ENCODE data around the gene CDC25B. TPM values are rescaled to one million over a fixed set of nuclear protein-coding genes. Genes with fewer than 3 reads are reported as not detected.
A peak's percentile ranks its signal among the peaks of the same experiment; 100 is the strongest.

CDC25B gene
- total RNA-seq, 1 experiment from 2014 or later: 13.9 TPM

DNA sequence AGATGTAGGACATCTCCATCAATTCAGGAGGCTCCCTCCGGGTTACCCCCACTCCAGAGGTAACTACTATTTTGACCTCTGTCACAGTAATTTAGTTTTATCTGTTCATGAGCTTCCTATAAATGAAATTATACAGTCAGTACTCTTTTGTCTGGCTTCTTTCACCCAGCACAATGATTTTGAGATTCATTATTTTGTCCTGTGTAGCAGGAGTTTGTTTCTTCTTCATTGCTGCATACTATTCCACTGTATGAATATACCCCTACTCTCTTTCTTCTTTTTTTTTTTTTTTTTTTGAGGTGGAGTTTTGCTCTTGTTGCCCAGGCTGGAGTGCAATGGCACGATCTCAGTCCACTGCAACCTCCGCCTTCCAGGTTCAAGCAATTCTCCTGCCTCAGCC lies 12.4 kb downstream of the CDC25B start:
- H3K27me3 ChIP-seq: no peaks in the 10 kb centered on the region
- H3K4me3 ChIP-seq: 0 out of 2 replicates have a peak overlapping the region, but pooled peaks have one; percentile 1
- H3K9me3 ChIP-seq: no peaks in the 10 kb centered on the region
- peaks cover 21% of the 10 kb centered on the region for H3K36me3 ChIP-seq
- DNase-seq: no peak

GRCh38 chr20:3811467-3812258 lies 15.6 kb downstream of the CDC25B start:
- Histone ChIP-seq H3K4me3 (peak overlapping the region; percentile 36), H3K9me3 (no peaks in the 10 kb centered on the region), H3K36me3 (no peaks in the 10 kb centered on the region), H3K27me3 (no peaks in the 10 kb centered on the region)
- peak; percentile 97 for DNase-seq

- no peak overlapping the region for H3K4me3 ChIP-seq
- H3K9me3 ChIP-seq: no peaks in the 10 kb centered on the region
- no peaks in the 10 kb centered on the region for H3K27me3 ChIP-seq
- DNase-seq: no peak
- H3K36me3 ChIP-seq: no peaks in the 10 kb centered on the region
Observed at GRCh38 chr20:3812259-3812681, 16.2 kb downstream of the CDC25B start.

GRCh38 chr20:3812975-3813847 lies 17.1 kb downstream of the CDC25B start:
- no peaks in the 10 kb centered on the region for H3K36me3 ChIP-seq
- no peaks in the 10 kb centered on the region for H3K27me3 ChIP-seq
- no peak for DNase-seq
- no peak overlapping the region for H3K4me3 ChIP-seq
- H3K9me3 ChIP-seq: no peaks in the 10 kb centered on the region

- no peaks in the 10 kb centered on the region for H3K9me3 ChIP-seq
- H3K4me3 ChIP-seq: no peak overlapping the region
- H3K36me3 ChIP-seq: no peaks in the 10 kb centered on the region
- H3K27me3 ChIP-seq: no peaks in the 10 kb centered on the region
- DNase-seq: no peak
Observed at GRCh38 chr20:3813848-3814581, 17.9 kb downstream of the CDC25B start.

DNA sequence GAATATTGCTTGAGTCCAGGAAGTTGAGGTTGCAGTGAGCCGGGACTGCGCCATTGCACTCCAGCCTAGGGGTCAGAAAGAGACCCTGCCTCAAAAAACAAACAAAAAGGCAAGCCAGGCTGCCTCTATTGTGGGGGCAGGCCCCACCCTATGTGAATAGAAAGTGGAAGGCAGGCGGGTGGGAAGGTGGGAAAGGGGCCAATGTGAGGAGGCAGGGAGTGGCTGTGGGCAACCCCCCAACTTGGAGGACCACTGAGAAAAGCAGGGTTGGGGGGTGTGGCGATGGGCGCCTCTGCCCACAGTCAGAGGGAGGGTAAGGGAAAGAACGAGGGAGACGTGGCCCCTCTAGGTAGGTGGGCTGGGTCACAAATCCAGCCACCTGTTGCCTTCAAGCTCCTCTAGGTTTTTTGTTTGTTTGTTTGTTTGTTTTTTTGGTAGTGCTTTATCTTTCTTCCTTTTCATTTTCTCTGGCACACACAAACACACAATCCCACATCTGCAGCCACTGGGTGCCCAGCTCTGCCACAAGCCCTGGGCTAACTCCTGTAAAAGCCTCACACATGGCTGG lies 18.9 kb downstream of the CDC25B start:
- Histone ChIP-seq H3K9me3 (no peaks in the 10 kb centered on the region), H3K4me3 (no peak overlapping the region), H3K36me3 (no peaks in the 10 kb centered on the region), H3K27me3 (no peaks in the 10 kb centered on the region)
- no peak for DNase-seq

DNA sequence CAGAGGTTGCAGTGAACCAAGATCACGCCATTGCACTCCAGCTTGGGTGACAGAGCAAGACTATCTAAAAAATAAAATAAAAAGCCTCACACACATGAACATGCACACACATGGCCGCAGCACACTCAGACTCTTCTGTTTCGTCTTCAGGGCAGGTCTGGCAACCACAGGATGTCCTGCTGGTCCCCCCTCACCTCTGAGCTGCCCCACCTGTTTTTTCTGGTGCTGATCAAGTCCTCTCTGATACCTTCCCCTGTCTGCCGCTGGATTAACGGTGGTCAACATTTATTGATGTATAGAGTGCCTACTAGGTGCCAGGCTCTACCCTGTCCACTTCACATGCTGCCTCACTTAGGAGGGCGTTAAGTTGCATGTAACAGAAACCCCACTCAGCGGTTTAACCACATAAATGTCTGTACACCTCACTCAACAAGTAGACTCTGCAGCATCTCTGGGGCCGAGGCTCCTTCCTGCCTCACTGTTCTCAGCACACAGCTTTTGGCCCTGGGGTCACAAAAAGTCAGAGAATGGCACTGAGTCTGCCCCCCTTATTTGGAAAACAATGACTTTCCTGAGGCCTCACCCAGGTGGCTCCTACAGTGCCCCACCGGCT lies 19.7 kb downstream of the CDC25B start:
- Histone ChIP-seq H3K27me3 (no peaks in the 10 kb centered on the region), H3K4me3 (no peak overlapping the region), H3K36me3 (no peaks in the 10 kb centered on the region), H3K9me3 (no peaks in the 10 kb centered on the region)
- no peak for DNase-seq

DNA sequence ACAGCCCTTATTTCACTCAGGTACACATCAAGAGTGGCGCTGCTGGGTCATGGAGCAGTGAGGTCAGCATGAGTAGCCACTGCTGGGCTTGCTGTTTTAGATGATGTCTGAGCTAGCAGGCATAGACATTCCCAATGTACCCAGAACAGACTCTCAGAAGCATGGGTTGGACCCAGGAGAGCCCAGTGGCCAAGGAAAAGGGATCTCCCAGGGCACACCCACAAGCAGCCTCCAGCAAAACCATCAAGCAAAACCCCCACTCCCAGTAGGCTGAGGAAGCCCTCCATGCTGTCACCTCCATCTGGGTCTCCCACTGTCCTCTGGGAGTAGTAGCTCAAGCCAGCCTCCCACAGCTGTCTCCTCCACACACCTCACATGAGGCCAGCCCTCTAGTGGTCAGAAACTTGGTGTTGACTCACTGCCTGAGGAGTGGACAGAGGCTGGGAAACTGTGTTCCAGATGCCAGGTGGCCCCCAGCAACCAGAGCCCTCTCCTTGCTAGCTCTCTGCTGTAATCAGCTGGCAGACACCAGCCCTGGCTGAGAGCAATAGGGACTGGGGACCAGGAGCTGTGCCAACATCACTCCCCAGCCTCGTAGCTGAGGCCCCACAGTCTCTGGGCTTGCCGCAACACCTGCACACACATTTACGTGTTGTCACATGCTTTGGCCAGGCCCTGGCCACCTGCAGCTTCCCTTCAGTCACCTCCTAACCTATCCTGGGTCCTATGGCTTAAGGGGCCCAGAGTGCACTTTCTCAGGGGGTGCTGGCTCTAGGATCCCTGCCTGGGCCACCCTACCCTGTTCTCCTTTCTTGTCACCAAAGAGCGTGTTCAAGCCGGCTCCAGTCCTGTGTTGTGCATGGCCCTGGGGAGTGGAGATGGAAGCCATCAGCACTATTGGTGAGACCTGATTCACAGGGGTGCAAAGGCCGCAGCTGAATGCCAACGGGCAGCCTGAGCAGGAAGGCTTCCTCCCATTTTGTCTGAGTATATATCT lies 22.3 kb downstream of the CDC25B start:
- peaks cover 10% of the 10 kb centered on the region; the same call in 1 of the 2 replicates for H3K36me3 ChIP-seq
- no peaks in the 10 kb centered on the region for H3K27me3 ChIP-seq
- H3K4me3 ChIP-seq: no peak overlapping the region
- no peaks in the 10 kb centered on the region for H3K9me3 ChIP-seq
- DNase-seq: peak; percentile 75

- Histone ChIP-seq H3K36me3 (peaks cover 10% of the 10 kb centered on the region; the same call in 1 of the 2 replicates), H3K4me3 (peak overlapping the region; percentile 80), H3K9me3 (no peaks in the 10 kb centered on the region), H3K27me3 (no peaks in the 10 kb centered on the region)
- no peak for DNase-seq
Observed at GRCh38 chr20:3819411-3820047, 23.4 kb downstream of the CDC25B start.

GRCh38 chr20:3820048-3820900 lies 24.2 kb downstream of the CDC25B start, which contains the start of gene AP5S1:
TSS of gene AP5S1 (plus strand) at chr20:3820547. CDS start at chr20:3822118, 1,571 bp downstream.
- no peaks in the 10 kb centered on the region for H3K27me3 ChIP-seq
- no peaks in the 10 kb centered on the region for H3K9me3 ChIP-seq
- peak; percentile 94 for DNase-seq
- peak within 1 kb of the TSS; percentile 80 for H3K4me3 ChIP-seq
- peaks cover 10% of the 10 kb centered on the region; the same call in 1 of the 2 replicates for H3K36me3 ChIP-seq

- peaks cover 10% of the 10 kb centered on the region; the same call in 1 of the 2 replicates for H3K36me3 ChIP-seq
- H3K4me3 ChIP-seq: peak overlapping the region; percentile 80
- H3K9me3 ChIP-seq: no peaks in the 10 kb centered on the region
- peak; percentile 45 for DNase-seq
- no peaks in the 10 kb centered on the region for H3K27me3 ChIP-seq
Observed at GRCh38 chr20:3820901-3821727, 25.0 kb downstream of the CDC25B start.

GRCh38 chr20:3821996-3822395 lies 25.9 kb downstream of the CDC25B start:
- DNase-seq: no peak
- no peaks in the 10 kb centered on the region for H3K9me3 ChIP-seq

DNA sequence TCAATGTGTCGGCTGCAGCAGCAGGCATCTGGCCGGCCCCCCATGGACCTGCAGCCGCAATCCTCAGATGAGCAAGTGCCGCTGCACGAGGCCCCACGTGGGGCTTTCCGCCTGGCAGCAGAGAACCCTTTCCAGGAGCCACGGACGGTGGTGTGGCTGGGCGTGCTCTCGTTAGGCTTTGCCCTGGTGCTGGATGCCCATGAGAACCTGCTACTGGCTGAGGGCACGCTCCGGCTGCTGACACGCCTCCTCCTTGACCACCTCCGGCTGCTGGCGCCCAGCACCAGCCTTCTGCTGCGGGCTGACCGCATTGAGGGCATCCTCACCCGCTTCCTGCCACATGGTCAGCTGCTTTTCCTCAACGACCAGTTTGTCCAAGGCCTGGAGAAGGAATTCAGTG lies 27.8 kb downstream of the CDC25B start:
- H3K9me3 ChIP-seq: no peaks in the 10 kb centered on the region
- H3K36me3 ChIP-seq: peaks cover 10% of the 10 kb centered on the region; the same call in 1 of the 2 replicates
- H3K27me3 ChIP-seq: no peaks in the 10 kb centered on the region
- no peak overlapping the region for H3K4me3 ChIP-seq
- DNase-seq: no peak

More at GRCh38 chr20:3821996-3822395, 25.9 kb downstream of the CDC25B start:
- Histone ChIP-seq H3K36me3 (peaks cover 10% of the 10 kb centered on the region; the same call in 1 of the 2 replicates), H3K27me3 (no peaks in the 10 kb centered on the region), H3K4me3 (no peak overlapping the region)

Measured in MG63 (cell line).